GM23338 (cell line): ENCODE results near the gene RTL10. TPM values are rescaled to one million over a fixed set of nuclear protein-coding genes. Genes with fewer than 3 reads are reported as not detected.

Experiments used
- ATAC-seq: fragments of 200-7000 bp; cut with Tn5 transposase; 3 replicates; pipeline ENCODE4 v1.9.1; 2020
- DNase-seq: peaks from one replicate; pipeline ENCODE4 v3.0.0-alpha.2; 2015; ENCODE audit warnings: low spot score
- H2AFZ ChIP-seq: fragments of 200-600 bp; sonication (generic); 2 replicates; pipeline ENCODE4 v1.8.0; 2016; ENCODE audit warnings: antibody characterized with exemption, mild to moderate bottlenecking, moderate library complexity
- H3F3A ChIP-seq: fragments of 200-600 bp; sonication (generic); replicated peaks from 2 replicates; pipeline ENCODE4 v1.8.0; 2017; ENCODE audit warnings: antibody characterized with exemption, mixed run types, low read depth
- H3K27ac ChIP-seq: fragments of 200-600 bp; sonication (generic); 2 replicates; pipeline ENCODE4 v1.6.1; 2016; ENCODE audit warnings: low read depth
- H3K27me3 ChIP-seq: fragments of 200-600 bp; sonication (generic); 2 replicates; pipeline ENCODE4 v1.8.0; 2016; ENCODE audit warnings: mild to moderate bottlenecking, mixed run types, moderate library complexity; ENCODE audit not compliant: insufficient read depth
- H3K36me3 ChIP-seq: fragments of 200-600 bp; sonication (generic); 2 replicates; pipeline ENCODE4 v1.8.0; 2016; ENCODE audit warnings: mild to moderate bottlenecking; ENCODE audit not compliant: insufficient read depth
- H3K4me1 ChIP-seq: fragments of 200-600 bp; sonication (generic); 2 replicates; pipeline ENCODE4 v1.8.0; 2016; ENCODE audit warnings: mild to moderate bottlenecking, moderate library complexity; ENCODE audit not compliant: insufficient read depth
- H3K4me2 ChIP-seq: fragments of 200-600 bp; sonication (generic); 2 replicates; pipeline ENCODE4 v1.7.1; 2017; ENCODE audit warnings: mixed run types
- H3K4me3 ChIP-seq: fragments of 200-600 bp; sonication (generic); 2 replicates; pipeline ENCODE4 v1.6.1; 2016; ENCODE audit warnings: mixed run types
- H3K79me2 ChIP-seq: fragments of 200-600 bp; sonication (generic); replicated peaks from 2 replicates; pipeline ENCODE4 v1.8.0; 2017; ENCODE audit warnings: mild to moderate bottlenecking; ENCODE audit not compliant: insufficient read depth
- H3K9me2 ChIP-seq: fragments of 200-600 bp; sonication (generic); 2 replicates; pipeline ENCODE4 v1.8.0; 2017; ENCODE audit not compliant: insufficient read depth
- H4K20me1 ChIP-seq: fragments of 200-600 bp; sonication (generic); replicated peaks from 2 replicates; pipeline ENCODE4 v1.8.0; 2017; ENCODE audit warnings: mild to moderate bottlenecking; ENCODE audit not compliant: insufficient read depth
- H3K27ac Mint-ChIP-seq: 2 replicates; pipeline ENCODE4 v1.8.0; 2020; ENCODE audit warnings: inconsistent platforms, mild to moderate bottlenecking, moderate library complexity, mixed read lengths
- H3K27me3 Mint-ChIP-seq: 3 replicates; pipeline ENCODE4 v1.8.0; 2022; ENCODE audit warnings: low read depth, mild to moderate bottlenecking, moderate library complexity, mixed read lengths, inconsistent platforms; ENCODE audit not compliant: insufficient read depth, poor library complexity
- H3K36me3 Mint-ChIP-seq: 3 replicates; pipeline ENCODE4 v1.8.0; 2021; ENCODE audit warnings: low read depth, mild to moderate bottlenecking, inconsistent platforms, moderate library complexity, mixed read lengths
- H3K4me1 Mint-ChIP-seq: 3 replicates; pipeline ENCODE4 v1.8.0; 2020; ENCODE audit warnings: mild to moderate bottlenecking, inconsistent platforms, mixed read lengths
- H3K4me3 Mint-ChIP-seq: 3 replicates; pipeline ENCODE4 v1.8.0; 2021; ENCODE audit warnings: moderate library complexity, mild to moderate bottlenecking, inconsistent platforms, mixed read lengths
- H3K9me3 Mint-ChIP-seq: 3 replicates; pipeline ENCODE4 v1.8.0; 2020; ENCODE audit warnings: moderate library complexity, mild to moderate bottlenecking, inconsistent platforms, mixed read lengths
- CREB1 ChIP-seq: fragments of 250-450 bp; sonication (Bioruptor Pico); IDR thresholded peaks from 2 replicates; pipeline ENCODE4 v1.5.0; 2020; ENCODE audit warnings: low read depth, mild to moderate bottlenecking, moderate library complexity
- EZH2 ChIP-seq: fragments of 200-600 bp; sonication (generic); IDR thresholded peaks from one replicate; pipeline ENCODE4 v1.8.0; 2017; ENCODE audit warnings: antibody characterized with exemption, mild to moderate bottlenecking, low read depth; ENCODE audit not compliant: unreplicated experiment
- EZH2phosphoT487 ChIP-seq: fragments of 200-600 bp; sonication (generic); IDR thresholded peaks from one replicate; pipeline ENCODE4 v1.8.1; 2018; ENCODE audit warnings: antibody characterized with exemption; ENCODE audit not compliant: unreplicated experiment
- JUNB ChIP-seq: IDR thresholded peaks from one replicate; pipeline ENCODE4 v1.6.1; 2016; ENCODE audit warnings: antibody characterized with exemption; ENCODE audit not compliant: unreplicated experiment
- NANOG ChIP-seq: IDR thresholded peaks from 2 replicates; pipeline ENCODE4 v1.6.1; 2016; ENCODE audit warnings: antibody characterized with exemption, borderline replicate concordance
- POLR2AphosphoS5 ChIP-seq: IDR thresholded peaks from 2 replicates; pipeline ENCODE4 v1.6.1; 2016; ENCODE audit warnings: antibody characterized with exemption, low read depth
- STAT1 ChIP-seq: IDR thresholded peaks from one replicate; pipeline ENCODE4 v1.6.1; 2016; ENCODE audit warnings: antibody characterized with exemption; ENCODE audit not compliant: unreplicated experiment
- ZNF114 ChIP-seq: fragments of 250-450 bp; sonication (Bioruptor Pico); IDR thresholded peaks from 2 replicates; pipeline ENCODE4 v1.5.0; 2020; ENCODE audit warnings: mild to moderate bottlenecking, moderate library complexity
- ZNF331 ChIP-seq: fragments of 250-450 bp; sonication (Bioruptor Pico); IDR thresholded peaks from 2 replicates; pipeline ENCODE4 v1.5.0; 2020; ENCODE audit warnings: low read depth, mild to moderate bottlenecking, moderate library complexity
- polyA plus RNA-seq: library from polyadenylated mRNA; unstranded; fragments of >200 nt; fragmentation: Nextera tagmentation; extraction: Ambion mirVana; gene quantifications from 2 replicates; pipeline ENCODE4 v1.2.1, GENCODE V29; 2016
- total RNA-seq: library from RNA; depleted of rRNA; stranded (reverse); fragments of >200 nt; shearing (Covaris generic); gene quantifications from 2 replicates; pipeline ENCODE4 v1.2.3, GENCODE V29; 2014
- TF ChIP-seq, protein P1 (sequence below): IDR thresholded peaks from one replicate; pipeline ENCODE4 v1.6.1; 2018; ENCODE audit warnings: antibody characterized with exemption; ENCODE audit not compliant: unreplicated experiment
- TF ChIP-seq, protein P2 (sequence below), 2 experiments: fragments of 200-600 bp in 1 of 2; sonication (generic) in 1 of 2; conservative IDR thresholded peaks; 2 replicates each; pipeline versions ENCODE4 v1.5.1 to v1.6.1; 2016 to 2017; ENCODE audit warnings: antibody characterized with exemption in 2 of 2, low read depth in 2 of 2, mild to moderate bottlenecking in 2 of 2, moderate library complexity in 1 of 2
- TF ChIP-seq, protein P3 (sequence below): fragments of 250-450 bp; sonication (Bioruptor Pico); IDR thresholded peaks from 2 replicates; pipeline ENCODE4 v1.5.0; 2020; ENCODE audit warnings: mild to moderate bottlenecking, moderate library complexity
- TF ChIP-seq, protein P4 (sequence below): IDR thresholded peaks from 2 replicates; pipeline ENCODE4 v1.6.1; 2016; ENCODE audit warnings: antibody characterized with exemption

Gene RTL10
- total and polyA plus RNA-seq, 2 experiments from 2014 or later: 9.4 to 17.4 TPM

DNA sequence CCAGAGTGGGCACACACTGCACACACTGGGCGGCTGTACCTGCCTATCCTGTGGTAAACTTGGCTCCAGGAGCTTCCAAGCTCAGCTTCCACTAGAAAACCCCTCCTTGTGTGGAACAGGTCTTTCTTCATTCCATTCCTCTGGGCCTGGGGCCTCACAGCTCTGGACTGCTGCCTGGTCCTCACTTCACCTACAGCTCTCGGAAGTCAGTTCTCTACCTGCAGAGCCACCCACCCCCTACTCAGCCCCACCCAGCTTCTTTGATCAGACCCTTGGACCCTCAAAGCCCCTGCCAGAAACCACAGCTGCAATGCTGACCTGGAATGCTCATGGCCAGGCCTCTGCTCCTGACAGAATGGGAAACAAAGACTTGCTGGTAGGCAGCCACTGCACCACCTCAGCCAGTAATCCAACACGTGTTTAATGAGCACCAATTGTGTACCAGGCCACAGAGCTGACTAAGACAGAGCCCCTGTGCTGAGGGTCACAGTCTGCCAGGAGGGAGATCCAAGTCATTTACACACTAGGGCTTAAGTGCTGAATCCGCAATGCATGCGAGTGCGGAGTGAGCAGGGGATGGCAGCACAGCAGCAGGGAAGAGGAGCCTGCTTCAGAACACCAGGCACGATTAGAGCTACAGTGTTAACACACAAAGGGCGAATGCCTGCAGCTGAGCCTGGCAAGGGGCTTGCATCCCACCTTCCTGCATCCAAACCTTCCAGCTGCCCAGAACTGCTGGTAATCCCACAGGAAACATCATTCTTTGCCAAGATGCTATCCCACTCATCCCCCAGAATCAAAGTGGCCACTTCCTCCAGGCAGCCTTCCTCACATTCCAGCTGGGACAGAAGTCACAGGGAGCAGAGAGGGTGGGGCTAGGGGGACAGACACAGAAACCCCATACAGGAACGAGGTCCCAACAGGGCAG, 4.6 kb downstream of the RTL10 start:
- Histone ChIP-seq H4K20me1 (peaks cover 10% of the 10 kb centered on the region), H3K27me3 (no peaks in the 10 kb centered on the region), H3K4me1 (peaks cover 11% of the 10 kb centered on the region; the same call in 1 of the 2 replicates), H3K27ac (no peak overlapping the region), H3K79me2 (peaks cover 38% of the 10 kb centered on the region), H3K9me2 (no peaks in the 10 kb centered on the region), H3K4me2 (no peak overlapping the region), H3K36me3 (no peaks in the 10 kb centered on the region; the same call in 1 of the 2 replicates), H2AFZ (no peak overlapping the region), H3K4me3 (no peak overlapping the region), H3F3A (no peaks in the 10 kb centered on the region)
- peaks cover 42% of the 10 kb centered on the region for H3K36me3 Mint-ChIP-seq
- no peak for TF ChIP-seq JUNB
- no peak for TF ChIP-seq NANOG
- no peak for TF ChIP-seq ZNF331
- TF ChIP-seq, protein P1, sequence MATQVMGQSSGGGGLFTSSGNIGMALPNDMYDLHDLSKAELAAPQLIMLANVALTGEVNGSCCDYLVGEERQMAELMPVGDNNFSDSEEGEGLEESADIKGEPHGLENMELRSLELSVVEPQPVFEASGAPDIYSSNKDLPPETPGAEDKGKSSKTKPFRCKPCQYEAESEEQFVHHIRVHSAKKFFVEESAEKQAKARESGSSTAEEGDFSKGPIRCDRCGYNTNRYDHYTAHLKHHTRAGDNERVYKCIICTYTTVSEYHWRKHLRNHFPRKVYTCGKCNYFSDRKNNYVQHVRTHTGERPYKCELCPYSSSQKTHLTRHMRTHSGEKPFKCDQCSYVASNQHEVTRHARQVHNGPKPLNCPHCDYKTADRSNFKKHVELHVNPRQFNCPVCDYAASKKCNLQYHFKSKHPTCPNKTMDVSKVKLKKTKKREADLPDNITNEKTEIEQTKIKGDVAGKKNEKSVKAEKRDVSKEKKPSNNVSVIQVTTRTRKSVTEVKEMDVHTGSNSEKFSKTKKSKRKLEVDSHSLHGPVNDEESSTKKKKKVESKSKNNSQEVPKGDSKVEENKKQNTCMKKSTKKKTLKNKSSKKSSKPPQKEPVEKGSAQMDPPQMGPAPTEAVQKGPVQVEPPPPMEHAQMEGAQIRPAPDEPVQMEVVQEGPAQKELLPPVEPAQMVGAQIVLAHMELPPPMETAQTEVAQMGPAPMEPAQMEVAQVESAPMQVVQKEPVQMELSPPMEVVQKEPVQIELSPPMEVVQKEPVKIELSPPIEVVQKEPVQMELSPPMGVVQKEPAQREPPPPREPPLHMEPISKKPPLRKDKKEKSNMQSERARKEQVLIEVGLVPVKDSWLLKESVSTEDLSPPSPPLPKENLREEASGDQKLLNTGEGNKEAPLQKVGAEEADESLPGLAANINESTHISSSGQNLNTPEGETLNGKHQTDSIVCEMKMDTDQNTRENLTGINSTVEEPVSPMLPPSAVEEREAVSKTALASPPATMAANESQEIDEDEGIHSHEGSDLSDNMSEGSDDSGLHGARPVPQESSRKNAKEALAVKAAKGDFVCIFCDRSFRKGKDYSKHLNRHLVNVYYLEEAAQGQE: no peak
- TF ChIP-seq, protein P2, sequence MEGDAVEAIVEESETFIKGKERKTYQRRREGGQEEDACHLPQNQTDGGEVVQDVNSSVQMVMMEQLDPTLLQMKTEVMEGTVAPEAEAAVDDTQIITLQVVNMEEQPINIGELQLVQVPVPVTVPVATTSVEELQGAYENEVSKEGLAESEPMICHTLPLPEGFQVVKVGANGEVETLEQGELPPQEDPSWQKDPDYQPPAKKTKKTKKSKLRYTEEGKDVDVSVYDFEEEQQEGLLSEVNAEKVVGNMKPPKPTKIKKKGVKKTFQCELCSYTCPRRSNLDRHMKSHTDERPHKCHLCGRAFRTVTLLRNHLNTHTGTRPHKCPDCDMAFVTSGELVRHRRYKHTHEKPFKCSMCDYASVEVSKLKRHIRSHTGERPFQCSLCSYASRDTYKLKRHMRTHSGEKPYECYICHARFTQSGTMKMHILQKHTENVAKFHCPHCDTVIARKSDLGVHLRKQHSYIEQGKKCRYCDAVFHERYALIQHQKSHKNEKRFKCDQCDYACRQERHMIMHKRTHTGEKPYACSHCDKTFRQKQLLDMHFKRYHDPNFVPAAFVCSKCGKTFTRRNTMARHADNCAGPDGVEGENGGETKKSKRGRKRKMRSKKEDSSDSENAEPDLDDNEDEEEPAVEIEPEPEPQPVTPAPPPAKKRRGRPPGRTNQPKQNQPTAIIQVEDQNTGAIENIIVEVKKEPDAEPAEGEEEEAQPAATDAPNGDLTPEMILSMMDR (conservative IDR thresholded peaks at IDR 0.05; ENCODE audit: low read depth in 2 of 2): no peak
- TF ChIP-seq STAT1: no peak
- TF ChIP-seq EZH2phosphoT487: no peak
- TF ChIP-seq ZNF114 (CRISPR knock-in tag): no peak
- TF ChIP-seq, protein P3, sequence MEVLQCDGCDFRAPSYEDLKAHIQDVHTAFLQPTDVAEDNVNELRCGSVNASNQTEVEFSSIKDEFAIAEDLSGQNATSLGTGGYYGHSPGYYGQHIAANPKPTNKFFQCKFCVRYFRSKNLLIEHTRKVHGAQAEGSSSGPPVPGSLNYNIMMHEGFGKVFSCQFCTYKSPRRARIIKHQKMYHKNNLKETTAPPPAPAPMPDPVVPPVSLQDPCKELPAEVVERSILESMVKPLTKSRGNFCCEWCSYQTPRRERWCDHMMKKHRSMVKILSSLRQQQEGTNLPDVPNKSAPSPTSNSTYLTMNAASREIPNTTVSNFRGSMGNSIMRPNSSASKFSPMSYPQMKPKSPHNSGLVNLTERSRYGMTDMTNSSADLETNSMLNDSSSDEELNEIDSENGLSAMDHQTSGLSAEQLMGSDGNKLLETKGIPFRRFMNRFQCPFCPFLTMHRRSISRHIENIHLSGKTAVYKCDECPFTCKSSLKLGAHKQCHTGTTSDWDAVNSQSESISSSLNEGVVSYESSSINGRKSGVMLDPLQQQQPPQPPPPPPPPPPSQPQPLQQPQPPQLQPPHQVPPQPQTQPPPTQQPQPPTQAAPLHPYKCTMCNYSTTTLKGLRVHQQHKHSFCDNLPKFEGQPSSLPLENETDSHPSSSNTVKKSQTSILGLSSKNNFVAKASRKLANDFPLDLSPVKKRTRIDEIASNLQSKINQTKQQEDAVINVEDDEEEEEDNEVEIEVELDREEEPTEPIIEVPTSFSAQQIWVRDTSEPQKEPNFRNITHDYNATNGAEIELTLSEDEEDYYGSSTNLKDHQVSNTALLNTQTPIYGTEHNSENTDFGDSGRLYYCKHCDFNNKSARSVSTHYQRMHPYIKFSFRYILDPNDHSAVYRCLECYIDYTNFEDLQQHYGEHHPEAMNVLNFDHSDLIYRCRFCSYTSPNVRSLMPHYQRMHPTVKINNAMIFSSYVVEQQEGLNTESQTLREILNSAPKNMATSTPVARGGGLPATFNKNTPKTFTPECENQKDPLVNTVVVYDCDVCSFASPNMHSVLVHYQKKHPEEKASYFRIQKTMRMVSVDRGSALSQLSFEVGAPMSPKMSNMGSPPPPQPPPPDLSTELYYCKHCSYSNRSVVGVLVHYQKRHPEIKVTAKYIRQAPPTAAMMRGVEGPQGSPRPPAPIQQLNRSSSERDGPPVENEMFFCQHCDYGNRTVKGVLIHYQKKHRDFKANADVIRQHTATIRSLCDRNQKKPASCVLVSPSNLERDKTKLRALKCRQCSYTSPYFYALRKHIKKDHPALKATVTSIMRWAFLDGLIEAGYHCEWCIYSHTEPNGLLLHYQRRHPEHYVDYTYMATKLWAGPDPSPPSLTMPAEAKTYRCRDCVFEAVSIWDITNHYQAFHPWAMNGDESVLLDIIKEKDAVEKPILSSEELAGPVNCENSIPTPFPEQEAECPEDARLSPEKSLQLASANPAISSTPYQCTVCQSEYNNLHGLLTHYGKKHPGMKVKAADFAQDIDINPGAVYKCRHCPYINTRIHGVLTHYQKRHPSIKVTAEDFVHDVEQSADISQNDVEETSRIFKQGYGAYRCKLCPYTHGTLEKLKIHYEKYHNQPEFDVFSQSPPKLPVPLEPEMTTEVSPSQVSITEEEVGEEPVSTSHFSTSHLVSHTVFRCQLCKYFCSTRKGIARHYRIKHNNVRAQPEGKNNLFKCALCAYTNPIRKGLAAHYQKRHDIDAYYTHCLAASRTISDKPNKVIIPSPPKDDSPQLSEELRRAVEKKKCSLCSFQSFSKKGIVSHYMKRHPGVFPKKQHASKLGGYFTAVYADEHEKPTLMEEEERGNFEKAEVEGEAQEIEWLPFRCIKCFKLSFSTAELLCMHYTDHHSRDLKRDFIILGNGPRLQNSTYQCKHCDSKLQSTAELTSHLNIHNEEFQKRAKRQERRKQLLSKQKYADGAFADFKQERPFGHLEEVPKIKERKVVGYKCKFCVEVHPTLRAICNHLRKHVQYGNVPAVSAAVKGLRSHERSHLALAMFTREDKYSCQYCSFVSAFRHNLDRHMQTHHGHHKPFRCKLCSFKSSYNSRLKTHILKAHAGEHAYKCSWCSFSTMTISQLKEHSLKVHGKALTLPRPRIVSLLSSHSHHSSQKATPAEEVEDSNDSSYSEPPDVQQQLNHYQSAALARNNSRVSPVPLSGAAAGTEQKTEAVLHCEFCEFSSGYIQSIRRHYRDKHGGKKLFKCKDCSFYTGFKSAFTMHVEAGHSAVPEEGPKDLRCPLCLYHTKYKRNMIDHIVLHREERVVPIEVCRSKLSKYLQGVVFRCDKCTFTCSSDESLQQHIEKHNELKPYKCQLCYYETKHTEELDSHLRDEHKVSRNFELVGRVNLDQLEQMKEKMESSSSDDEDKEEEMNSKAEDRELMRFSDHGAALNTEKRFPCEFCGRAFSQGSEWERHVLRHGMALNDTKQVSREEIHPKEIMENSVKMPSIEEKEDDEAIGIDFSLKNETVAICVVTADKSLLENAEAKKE: no peak
- no peak for TF ChIP-seq EZH2
- no peak for TF ChIP-seq POLR2AphosphoS5
- TF ChIP-seq, protein P4, sequence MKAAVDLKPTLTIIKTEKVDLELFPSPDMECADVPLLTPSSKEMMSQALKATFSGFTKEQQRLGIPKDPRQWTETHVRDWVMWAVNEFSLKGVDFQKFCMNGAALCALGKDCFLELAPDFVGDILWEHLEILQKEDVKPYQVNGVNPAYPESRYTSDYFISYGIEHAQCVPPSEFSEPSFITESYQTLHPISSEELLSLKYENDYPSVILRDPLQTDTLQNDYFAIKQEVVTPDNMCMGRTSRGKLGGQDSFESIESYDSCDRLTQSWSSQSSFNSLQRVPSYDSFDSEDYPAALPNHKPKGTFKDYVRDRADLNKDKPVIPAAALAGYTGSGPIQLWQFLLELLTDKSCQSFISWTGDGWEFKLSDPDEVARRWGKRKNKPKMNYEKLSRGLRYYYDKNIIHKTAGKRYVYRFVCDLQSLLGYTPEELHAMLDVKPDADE: no peak
- no peak for TF ChIP-seq CREB1
- no peak for ATAC-seq
- peak overlapping the region; percentile 70; the same call in 1 of the 2 replicates for H3K27ac Mint-ChIP-seq
- DNase-seq: no peak
- peaks cover 33% of the 10 kb centered on the region for H3K4me1 Mint-ChIP-seq
- H3K27me3 Mint-ChIP-seq: peaks cover 18% of the 10 kb centered on the region
- no peaks in the 10 kb centered on the region; the same call in 2 of the 3 replicates for H3K9me3 Mint-ChIP-seq
- H3K4me3 Mint-ChIP-seq: no peak overlapping the region; the same call in 2 of the 3 replicates
